B cell (primary cell): Measurements from ENCODE around the gene CALM3. TPM values are rescaled to one million over a fixed set of nuclear protein-coding genes. Genes with fewer than 3 reads are reported as not detected.

Experiments
- ATAC-seq: fragments of 200-7000 bp; cut with Tn5 transposase; one replicate; pipeline ENCODE4 v1.10.0; 2021; ENCODE audit warnings: low read depth, mild to moderate bottlenecking, moderate number of reproducible peaks, moderate library complexity
- CTCF ChIA-PET: fragments of 350-600 bp; sonication (Branson Sonifier 250); formaldehyde crosslinking; loops from one replicate; lab custom pipeline; 2021; ENCODE audit warnings: antibody characterized with exemption, inconsistent platforms; lab: Charles Lee
- POLR2A ChIA-PET: fragments of 350-600 bp; sonication (Branson Sonifier 250); formaldehyde crosslinking; loops from one replicate; lab custom pipeline; 2021; ENCODE audit warnings: antibody characterized with exemption; lab: Charles Lee
- DNase-seq: peaks from one replicate; pipeline ENCODE4 v3.0.0; 2013
- H2AFZ ChIP-seq: 2 replicates; pipeline ENCODE4 v1.6.1; 2012; ENCODE audit warnings: mild to moderate bottlenecking, low read depth, low read length; ENCODE audit not compliant: insufficient read depth, poor library complexity, severe bottlenecking
- H3K27ac ChIP-seq, 2 donors: 1 replicate in 1 of 2; 2 replicates in 1 of 2; pipeline ENCODE4 v1.5.1; 2012 to 2013; ENCODE audit warnings: low read length in 2 of 2, mild to moderate bottlenecking in 2 of 2, moderate library complexity in 1 of 2
- H3K27me3 ChIP-seq, 4 experiments: fragments of 200-600 bp in 1 of 4; sonication (generic) in 1 of 4; replicated peaks in 1 of 4; 1 replicate in 2 of 4; 2 replicates in 2 of 4; pipeline versions ENCODE4 v1.6.1 to v1.7.0; 2013 to 2016; ENCODE audit warnings: low read length in 3 of 4, mild to moderate bottlenecking in 2 of 4, mixed read lengths in 1 of 4, moderate library complexity in 1 of 4; ENCODE audit not compliant: insufficient read depth in 4 of 4, control insufficient read depth in 3 of 4; ENCODE audit errors: control extremely low read depth in 1 of 4
- H3K36me3 ChIP-seq, 2 experiments: replicated peaks in 1 of 2; 1 replicate in 1 of 2; 2 replicates in 1 of 2; pipeline versions ENCODE4 v1.6.1 to v1.7.1; 2013; ENCODE audit warnings: low read length in 1 of 2; ENCODE audit not compliant: insufficient read depth in 2 of 2, control insufficient read depth in 1 of 2; ENCODE audit errors: control extremely low read depth in 1 of 2, extremely low read depth in 1 of 2
- H3K4me1 ChIP-seq, 2 donors: fragments of 200-600 bp in 1 of 2; sonication (generic) in 1 of 2; 1 replicate in 1 of 2; 2 replicates in 1 of 2; pipeline versions ENCODE4 v1.5.1 to v1.6.1; 2013 to 2017; ENCODE audit warnings: low read length in 2 of 2; ENCODE audit not compliant: control insufficient read depth in 2 of 2, insufficient read depth in 2 of 2
- H3K4me2 ChIP-seq: replicated peaks from 2 replicates; pipeline ENCODE3; 2012; ENCODE audit warnings: mild to moderate bottlenecking, low read depth, low read length; ENCODE audit not compliant: poor library complexity, severe bottlenecking
- H3K4me3 ChIP-seq, 5 experiments: fragments of 200-600 bp in 1 of 5; sonication (generic) in 1 of 5; 1 replicate in 3 of 5; 2 replicates in 2 of 5; pipeline versions ENCODE4 v1.5.1 to v1.7.0; 2011 to 2016; ENCODE audit warnings: low read length in 4 of 5, mild to moderate bottlenecking in 4 of 5, low read depth in 2 of 5, control low read depth in 1 of 5, moderate library complexity in 1 of 5; ENCODE audit not compliant: insufficient read depth in 1 of 5; ENCODE audit errors: control extremely low read depth in 1 of 5, extremely low read depth in 1 of 5
- H3K79me2 ChIP-seq: fragments of 200-600 bp; sonication (generic); one replicate; pipeline ENCODE4 v1.6.0; 2016; ENCODE audit warnings: low read length; ENCODE audit not compliant: control insufficient read depth, insufficient read depth
- H3K9ac ChIP-seq: fragments of 200-600 bp; sonication (generic); 2 replicates; pipeline ENCODE4 v1.6.1; 2017; ENCODE audit warnings: mild to moderate bottlenecking, low read length, moderate library complexity
- H3K9me3 ChIP-seq, 3 donors: one replicate each; pipeline versions ENCODE4 v1.6.1 to v1.7.1; 2013; ENCODE audit warnings: low read length in 2 of 3; ENCODE audit not compliant: control insufficient read depth in 2 of 3, insufficient read depth in 1 of 3; ENCODE audit errors: control extremely low read depth in 1 of 3
- H4K20me1 ChIP-seq: 2 replicates; pipeline ENCODE4 v1.6.0; 2012; ENCODE audit warnings: mild to moderate bottlenecking, low read length; ENCODE audit not compliant: insufficient read depth, control insufficient read depth, poor library complexity, severe bottlenecking
- H3K27ac Mint-ChIP-seq: one replicate; pipeline ENCODE4 v1.8.0; 2021; ENCODE audit warnings: mixed read lengths
- H3K27me3 Mint-ChIP-seq: one replicate; pipeline ENCODE4 v1.8.0; 2021; ENCODE audit warnings: mixed read lengths
- H3K4me1 Mint-ChIP-seq: one replicate; pipeline ENCODE4 v1.8.0; 2021; ENCODE audit warnings: mixed read lengths
- H3K4me3 Mint-ChIP-seq: one replicate; pipeline ENCODE4 v1.8.0; 2021; ENCODE audit warnings: mixed read lengths
- H3K9me3 Mint-ChIP-seq: one replicate; pipeline ENCODE4 v1.8.0; 2022; ENCODE audit warnings: mixed read lengths; ENCODE audit not compliant: insufficient read depth
- CTCF ChIP-seq: fragments of 200-600 bp; IDR thresholded peaks from one replicate; pipeline ENCODE4 v1.8.0; 2022; ENCODE audit warnings: antibody characterized with exemption, mild to moderate bottlenecking
- EZH2 ChIP-seq: IDR thresholded peaks from 2 replicates; pipeline ENCODE4 v1.6.1; 2012; ENCODE audit warnings: borderline replicate concordance, low read depth, mild to moderate bottlenecking, moderate library complexity, low read length; ENCODE audit not compliant: insufficient read depth, poor library complexity, severe bottlenecking
- WGBS: methylation state at CpG from one replicate; pipeline ENCODE4 v1.1.5; 2013; ENCODE audit warnings: missing lambda C conversion rate; ENCODE audit not compliant: insufficient coverage; 5-methylcytosine and 5-hydroxymethylcytosine counted together
- intact Hi-C: fragments of 100-400 bp; cut with micrococcal nuclease; formaldehyde crosslinking; loops from one replicate; pipeline ENCODE4 v1.10.0; 2022
- polyA plus RNA-seq: library from polyadenylated mRNA; depleted of rRNA; stranded (reverse); fragments of >200 nt; gene quantifications from 2 replicates; pipeline ENCODE4 v1.2.3, GENCODE V29; 2012
- total RNA-seq, 2 donors: library from RNA; stranded (reverse); fragments of 120-200 nt in 1 of 2; gene quantifications; 1 replicate in 1 of 2; 2 replicates in 1 of 2; pipeline versions ENCODE4 v1.2.3 to v1.2.4, GENCODE V29; 2013 to 2022

The CALM3 gene
- total and polyA plus RNA-seq, 2 donors (not counting 1 experiment from before 2014, with no cell fraction given), result 99.0 to 99.3 TPM

- H3K9me3 ChIP-seq, result no peaks in the 10 kb centered on the region
- H3K4me1 ChIP-seq, result no peaks in the 10 kb centered on the region
- no peaks in the 10 kb centered on the region for H3K27me3 ChIP-seq
- DNase-seq (no peak), ATAC-seq (no peak)
- TF ChIP-seq CTCF (no peak), EZH2 (no peak)
- H3K9me3 Mint-ChIP-seq, result no peaks in the 10 kb centered on the region
- no peaks in the 10 kb centered on the region for H3K36me3 ChIP-seq
- H3K4me2 ChIP-seq, result no peak overlapping the region
- no peaks in the 10 kb centered on the region for H3K79me2 ChIP-seq
- H3K4me3 ChIP-seq, result no peak overlapping the region
- CTCF ChIA-PET, result interaction anchor here (1.3 kb wide), 1 partner anchor 22 kb away, joined by 3 read pairs; no protein-coding TSS in a partner anchor
- H3K4me1 Mint-ChIP-seq, result no peaks in the 10 kb centered on the region
- no peaks in the 10 kb centered on the region for H4K20me1 ChIP-seq
- H3K9ac ChIP-seq, result no peak overlapping the region
- POLR2A ChIA-PET, result no interaction called here
- no peak overlapping the region for H3K27ac Mint-ChIP-seq
- no peaks in the 10 kb centered on the region for H3K27me3 Mint-ChIP-seq
- H2AFZ ChIP-seq, result no peak overlapping the region
- H3K27ac ChIP-seq, result no peak overlapping the region
- intact Hi-C loops, result no loop called here
- H3K4me3 Mint-ChIP-seq, result no peak overlapping the region
Observed at GRCh38 chr19:46564701-46565100, 36.4 kb upstream of the CALM3 start.

GRCh38 chr19:46571495-46571894, 29.6 kb upstream of the CALM3 start:
- Histone ChIP-seq H3K4me2 (no peak overlapping the region), H3K9me3 (peaks cover 0 to 5% (median 0%) of the 10 kb centered on the region in 3 donors), H3K36me3 (no peaks in the 10 kb centered on the region), H3K79me2 (no peaks in the 10 kb centered on the region), H3K27me3 (no peaks in the 10 kb centered on the region), H3K4me3 (no peak overlapping the region), H4K20me1 (no peaks in the 10 kb centered on the region), H3K9ac (no peak overlapping the region), H2AFZ (no peak overlapping the region), H3K4me1 (no peaks in the 10 kb centered on the region), H3K27ac (no peak overlapping the region)
- WGBS, result 75% methylated on average over 4 of the region's 5 CpGs
- intact Hi-C loops, result no loop called here
- Mint-ChIP-seq H3K4me3 (no peak overlapping the region), H3K27ac (no peak overlapping the region), H3K9me3 (no peaks in the 10 kb centered on the region), H3K4me1 (peaks cover 4% of the 10 kb centered on the region), H3K27me3 (peaks cover 4% of the 10 kb centered on the region)
- DNase-seq, result no peak
- ATAC-seq, result no peak
- CTCF ChIA-PET, result no interaction called here
- POLR2A ChIA-PET, result no interaction called here
- TF ChIP-seq CTCF, result no peak
- no peak for TF ChIP-seq EZH2
